ENCODE results near the gene BNIP2.

DNA sequence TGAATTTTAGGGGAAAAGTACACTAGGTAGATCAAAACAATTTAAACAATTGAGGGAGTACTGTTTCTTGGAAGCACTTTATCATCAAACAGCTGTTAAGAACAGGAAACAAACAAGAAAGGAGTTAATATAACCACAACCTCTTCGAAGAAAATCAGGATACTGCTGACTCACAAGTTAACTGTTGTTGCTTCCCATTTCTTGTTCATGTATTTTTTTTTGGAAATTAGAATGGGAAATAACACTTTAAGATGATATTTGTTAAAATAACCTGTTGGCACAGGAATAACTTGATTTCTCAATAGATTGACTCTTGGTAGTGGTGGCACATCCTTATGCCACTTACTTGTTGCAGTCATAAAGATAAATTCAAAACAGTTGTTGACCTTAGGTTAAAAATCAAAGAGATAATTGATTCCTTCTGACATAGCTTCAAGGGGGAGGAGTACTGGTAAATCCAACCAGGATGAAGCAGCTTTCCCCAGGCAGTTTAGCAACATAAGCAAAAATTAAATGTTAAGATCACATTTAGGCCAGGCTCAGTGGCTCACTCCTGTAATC lies 3.3 kb downstream of the BNIP2 start:
- TF ChIP-seq, protein P1, sequence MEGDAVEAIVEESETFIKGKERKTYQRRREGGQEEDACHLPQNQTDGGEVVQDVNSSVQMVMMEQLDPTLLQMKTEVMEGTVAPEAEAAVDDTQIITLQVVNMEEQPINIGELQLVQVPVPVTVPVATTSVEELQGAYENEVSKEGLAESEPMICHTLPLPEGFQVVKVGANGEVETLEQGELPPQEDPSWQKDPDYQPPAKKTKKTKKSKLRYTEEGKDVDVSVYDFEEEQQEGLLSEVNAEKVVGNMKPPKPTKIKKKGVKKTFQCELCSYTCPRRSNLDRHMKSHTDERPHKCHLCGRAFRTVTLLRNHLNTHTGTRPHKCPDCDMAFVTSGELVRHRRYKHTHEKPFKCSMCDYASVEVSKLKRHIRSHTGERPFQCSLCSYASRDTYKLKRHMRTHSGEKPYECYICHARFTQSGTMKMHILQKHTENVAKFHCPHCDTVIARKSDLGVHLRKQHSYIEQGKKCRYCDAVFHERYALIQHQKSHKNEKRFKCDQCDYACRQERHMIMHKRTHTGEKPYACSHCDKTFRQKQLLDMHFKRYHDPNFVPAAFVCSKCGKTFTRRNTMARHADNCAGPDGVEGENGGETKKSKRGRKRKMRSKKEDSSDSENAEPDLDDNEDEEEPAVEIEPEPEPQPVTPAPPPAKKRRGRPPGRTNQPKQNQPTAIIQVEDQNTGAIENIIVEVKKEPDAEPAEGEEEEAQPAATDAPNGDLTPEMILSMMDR (IDR thresholded peaks at IDR 0.05): no peak
- TF ChIP-seq EZH2 (IDR thresholded peaks at IDR 0.05): no peak

Data from neural progenitor cell (in vitro differentiated cells).